ENCODE measurements around the gene RAX2.

Gene RAX2

GRCh38 chr19:3722443-3723109 lies 49.5 kb downstream of the RAX2 start:
- TF ChIP-seq GATA2 (IDR thresholded peaks at IDR 0.05; ENCODE audit: low read depth, low read length) = no peak
- no peak for TF ChIP-seq GATA3 (IDR thresholded peaks at IDR 0.05; ENCODE audit: low read depth, low read length)

- no peak for TF ChIP-seq GATA2 (IDR thresholded peaks at IDR 0.05; ENCODE audit: low read depth, low read length)
- TF ChIP-seq GATA3 (IDR thresholded peaks at IDR 0.05; ENCODE audit: low read depth, low read length) = no peak
Observed at GRCh38 chr19:3721887-3722442, 50.1 kb downstream of the RAX2 start.

GRCh38 chr19:3721131-3721886 lies 50.7 kb downstream of the RAX2 start:
- TF ChIP-seq GATA3 (IDR thresholded peaks at IDR 0.05; ENCODE audit: low read depth, low read length) = no peak
- TF ChIP-seq GATA2 (IDR thresholded peaks at IDR 0.05; ENCODE audit: low read depth, low read length) = no peak

GRCh38 chr19:3720349-3720917 lies 51.6 kb downstream of the RAX2 start:
- no peak for TF ChIP-seq GATA2 (IDR thresholded peaks at IDR 0.05; ENCODE audit: low read depth, low read length)

GRCh38 chr19:3719868-3720267 lies 52.2 kb downstream of the RAX2 start:
- TF ChIP-seq GATA3 (IDR thresholded peaks at IDR 0.05; ENCODE audit: low read depth, low read length) (no peak), GATA2 (IDR thresholded peaks at IDR 0.05; ENCODE audit: low read depth, low read length) (no peak)

Data from SH-SY5Y (cell line).